SK-N-SH treated with all-trans-retinoic acid at 6 μM for 48 hours (cell line): ENCODE data around the gene PHF3.

Experiments used
- ARNTL ChIP-seq: fragments of 450-650 bp; formaldehyde crosslinking; IDR thresholded peaks from 2 replicates; pipeline ENCODE4 v1.5.0; 2020; ENCODE audit warnings: low read depth, mild to moderate bottlenecking, moderate library complexity, borderline replicate concordance
- SNAI2 ChIP-seq: fragments of 250-450 bp; sonication (Bioruptor Pico); IDR thresholded peaks from 2 replicates; pipeline ENCODE4 v1.5.0; 2020; ENCODE audit warnings: mild to moderate bottlenecking, moderate library complexity
- ZFP3 ChIP-seq: fragments of 250-450 bp; sonication (Bioruptor Pico); IDR thresholded peaks from 2 replicates; pipeline ENCODE4 v1.5.0; 2020; ENCODE audit warnings: mild to moderate bottlenecking, moderate library complexity
- TF ChIP-seq, protein P1 (sequence below): fragments of 250-450 bp; sonication (Bioruptor Pico); IDR thresholded peaks from 2 replicates; pipeline ENCODE4 v1.8.0; 2021; ENCODE audit warnings: low read depth, mild to moderate bottlenecking, moderate library complexity, borderline replicate concordance

DNA sequence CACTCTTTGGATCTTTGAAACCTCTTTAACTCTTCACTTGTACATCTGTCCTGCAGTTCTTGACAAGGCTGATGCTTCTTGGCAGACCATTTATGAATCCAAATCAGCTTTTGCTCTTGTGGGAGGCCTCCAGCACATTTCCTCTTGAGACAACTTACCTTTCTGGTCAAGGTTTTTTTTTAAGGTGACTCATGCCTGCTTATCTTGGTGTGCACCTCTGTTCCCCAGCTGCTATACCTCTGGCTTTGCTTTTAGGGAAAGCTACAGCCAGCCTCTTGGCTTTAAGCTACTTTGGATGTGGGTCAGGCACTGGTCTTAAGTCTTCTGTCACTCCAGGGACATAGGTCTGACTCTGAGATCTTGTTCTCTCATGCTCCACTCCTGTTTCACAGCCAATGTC lies 106.5 kb downstream of the PHF3 start:
- TF ChIP-seq SNAI2 (CRISPR knock-in tag) (no peak), ARNTL (no peak), ZFP3 (no peak)
- TF ChIP-seq, protein P1, sequence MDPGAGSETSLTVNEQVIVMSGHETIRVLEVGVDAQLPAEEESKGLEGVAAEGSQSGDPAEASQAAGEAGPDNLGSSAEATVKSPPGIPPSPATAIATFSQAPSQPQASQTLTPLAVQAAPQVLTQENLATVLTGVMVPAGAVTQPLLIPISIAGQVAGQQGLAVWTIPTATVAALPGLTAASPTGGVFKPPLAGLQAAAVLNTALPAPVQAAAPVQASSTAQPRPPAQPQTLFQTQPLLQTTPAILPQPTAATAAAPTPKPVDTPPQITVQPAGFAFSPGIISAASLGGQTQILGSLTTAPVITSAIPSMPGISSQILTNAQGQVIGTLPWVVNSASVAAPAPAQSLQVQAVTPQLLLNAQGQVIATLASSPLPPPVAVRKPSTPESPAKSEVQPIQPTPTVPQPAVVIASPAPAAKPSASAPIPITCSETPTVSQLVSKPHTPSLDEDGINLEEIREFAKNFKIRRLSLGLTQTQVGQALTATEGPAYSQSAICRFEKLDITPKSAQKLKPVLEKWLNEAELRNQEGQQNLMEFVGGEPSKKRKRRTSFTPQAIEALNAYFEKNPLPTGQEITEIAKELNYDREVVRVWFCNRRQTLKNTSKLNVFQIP (CRISPR knock-in tag): no peak
